Activated naive CD4-positive, alpha-beta T cell treated with anti-CD3 and anti-CD28 coated beads, Interleukin-2, amount 50 U/mL, for 24 hours (primary cell): Measurements from ENCODE around the gene AGT.
"Not testable (repeated sequence)": the region's sequence is repeated elsewhere in the genome, so short reads cannot be mapped to it uniquely, and the experiment has no call there.

Experiments used
- H3K27ac Mint-ChIP-seq: one replicate; pipeline ENCODE4 v1.8.0; 2021; ENCODE audit warnings: mild to moderate bottlenecking, mixed read lengths
- H3K27me3 Mint-ChIP-seq: one replicate; pipeline ENCODE4 v1.8.0; 2021; ENCODE audit warnings: mixed read lengths
- H3K36me3 Mint-ChIP-seq: one replicate; pipeline ENCODE4 v1.8.0; 2021; ENCODE audit warnings: mixed read lengths
- H3K4me1 Mint-ChIP-seq: one replicate; pipeline ENCODE4 v1.8.0; 2021; ENCODE audit warnings: mixed read lengths
- H3K4me3 Mint-ChIP-seq: one replicate; pipeline ENCODE4 v1.8.0; 2021; ENCODE audit warnings: mild to moderate bottlenecking, mixed read lengths
- H3K9me3 Mint-ChIP-seq: one replicate; pipeline ENCODE4 v1.8.0; 2021; ENCODE audit warnings: mixed read lengths

AGT gene

DNA sequence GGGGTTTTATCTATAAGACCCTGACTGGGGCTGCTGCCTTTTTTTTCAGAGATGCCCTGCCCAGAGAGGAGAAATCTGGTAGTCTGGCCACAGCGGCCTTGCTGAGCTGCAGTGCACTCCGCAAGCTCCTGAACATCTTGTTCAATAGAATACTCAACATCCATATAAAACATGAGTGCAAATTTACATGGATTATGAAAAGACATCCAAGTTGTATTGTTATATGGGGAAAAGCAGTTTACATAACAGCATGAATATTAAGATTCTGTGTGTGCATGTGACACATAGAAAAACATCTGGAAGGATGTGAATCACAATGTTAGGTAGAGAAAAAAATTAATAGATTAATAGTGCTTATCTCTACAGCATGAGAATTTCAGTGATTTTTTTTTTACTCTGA, 55.2 kb downstream of the AGT start:
- Mint-ChIP-seq H3K27ac (no peak overlapping the region), H3K27me3 (no peaks in the 10 kb centered on the region), H3K9me3 (no peaks in the 10 kb centered on the region), H3K4me3 (no peak overlapping the region), H3K4me1 (peaks cover 40% of the 10 kb centered on the region), H3K36me3 (peaks cover 14% of the 10 kb centered on the region)

DNA sequence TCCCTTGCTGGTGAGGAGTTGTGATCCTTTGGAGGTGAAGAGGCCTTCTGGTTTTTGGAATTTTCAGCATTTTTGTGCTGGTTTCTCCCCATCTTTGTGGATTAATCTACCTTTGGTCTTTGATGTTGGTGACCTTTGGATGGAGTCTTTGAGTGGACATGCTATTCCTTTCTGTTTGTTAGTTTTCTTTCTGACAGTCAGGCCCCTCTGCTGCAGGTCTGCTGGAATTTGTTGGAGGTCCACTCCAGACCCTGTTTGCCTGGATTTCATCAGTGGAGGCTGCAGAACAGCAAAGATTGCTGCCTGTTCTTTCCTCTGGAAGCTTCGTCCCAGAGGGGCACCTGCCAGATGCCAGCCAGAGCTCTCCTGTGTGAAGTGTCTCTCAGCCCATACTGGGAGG, 55.8 kb downstream of the AGT start:
- H3K27me3 Mint-ChIP-seq, H3K9me3 Mint-ChIP-seq, H3K4me3 Mint-ChIP-seq, H3K27ac Mint-ChIP-seq: not testable (repeated sequence)
- Mint-ChIP-seq H3K4me1 (peaks cover 44% of the 10 kb centered on the region), H3K36me3 (peaks cover 14% of the 10 kb centered on the region)

- peak overlapping the region; percentile 6 for H3K4me3 Mint-ChIP-seq
- not testable (repeated sequence) for H3K27me3 Mint-ChIP-seq, H3K27ac Mint-ChIP-seq, H3K9me3 Mint-ChIP-seq
- peaks cover 12% of the 10 kb centered on the region for H3K36me3 Mint-ChIP-seq
- H3K4me1 Mint-ChIP-seq = peaks cover 56% of the 10 kb centered on the region
These were observed 57.2 kb downstream of the AGT start for GRCh38 chr1:230656719-230657118.
